Left cardiac atrium (tissue), 4 donors: Measurements from ENCODE around the gene TSPO2. TPM values are rescaled to one million over a fixed set of nuclear protein-coding genes. Genes with fewer than 3 reads are reported as not detected.

Experiments used
- ATAC-seq, 2 donors: fragments of 200-7000 bp; cut with Tn5 transposase; one replicate each; pipeline ENCODE4 v1.9.1; 2020; ENCODE audit warnings: mild to moderate bottlenecking in 2 of 2, moderate library complexity in 2 of 2
- DNase-seq: peaks from one replicate; pipeline ENCODE4 v3.0.0-alpha.2; 2020
- intact Hi-C, 2 donors: fragments of 100-400 bp; cut with DNase I; formaldehyde crosslinking; loops; one replicate each; pipeline versions ENCODE4 v1.14.1 to v1.15.1; 2022 to 2023
- total RNA-seq, 2 donors: library from RNA; stranded (reverse); fragmentation: NEBNext Ultra II Directional; extraction: Animal tissue kit (Norgen Biotek cat#: 25700); gene quantifications; one replicate each; pipeline ENCODE4 v1.2.1, GENCODE V29; 2021
- donor health status: DM: no; HTN: yes; CAD: no.
- donor health status: DM: no; HTN: yes; CAD: no; lungs with severe emphysema.
- donor health status: DM: yes; HTN: yes; CAD: no.
- donor health status: Dilated cardiomyopathy.

The TSPO2 gene
- total RNA-seq, 2 donors from 2014 or later, result not detected

DNA sequence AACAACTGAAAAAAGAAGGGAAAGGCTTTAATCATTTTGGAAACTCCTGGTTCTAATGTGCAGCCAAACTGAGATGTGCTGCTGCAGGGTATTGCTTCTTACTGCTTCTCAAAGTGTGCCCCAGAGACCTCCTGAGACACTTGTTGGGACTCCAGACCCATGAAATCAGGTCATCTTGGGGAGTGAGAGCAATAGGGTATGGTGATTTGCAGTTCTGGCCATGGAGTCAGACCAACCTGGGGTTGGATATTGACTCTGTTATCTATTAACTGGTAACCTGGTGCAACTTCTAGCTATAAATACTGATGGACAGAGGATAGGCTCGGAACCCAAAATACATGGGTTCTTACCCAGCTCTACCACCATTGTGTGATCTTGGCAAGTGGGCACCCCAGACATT is 3.8 kb downstream of the TSPO2 start:
- ATAC-seq (no peak), DNase-seq (no peak)
- intact Hi-C loops, result no loop called here

DNA sequence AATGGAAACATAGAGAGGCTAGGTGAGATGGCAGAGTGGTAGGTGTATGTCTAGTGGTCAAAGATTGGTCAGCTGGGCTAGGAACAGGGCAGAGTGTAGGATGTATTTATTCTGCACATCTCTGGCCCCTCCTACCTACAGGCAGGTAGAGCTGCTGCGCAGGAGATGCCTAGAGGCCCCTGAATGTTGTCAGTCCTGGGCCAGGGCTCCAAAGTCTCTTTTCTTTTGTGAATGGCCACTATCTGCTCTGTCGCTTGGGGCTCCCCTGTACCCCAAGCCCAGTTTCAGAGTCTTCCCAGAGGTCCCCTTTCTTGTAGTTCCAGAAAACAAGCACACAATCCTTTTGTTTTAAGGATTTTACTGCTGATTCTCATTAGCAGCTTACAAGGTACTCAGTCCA is 5.0 kb downstream of the TSPO2 start:
- intact Hi-C loops, result no loop called here
- DNase-seq, result no peak
- no peak for ATAC-seq

DNA sequence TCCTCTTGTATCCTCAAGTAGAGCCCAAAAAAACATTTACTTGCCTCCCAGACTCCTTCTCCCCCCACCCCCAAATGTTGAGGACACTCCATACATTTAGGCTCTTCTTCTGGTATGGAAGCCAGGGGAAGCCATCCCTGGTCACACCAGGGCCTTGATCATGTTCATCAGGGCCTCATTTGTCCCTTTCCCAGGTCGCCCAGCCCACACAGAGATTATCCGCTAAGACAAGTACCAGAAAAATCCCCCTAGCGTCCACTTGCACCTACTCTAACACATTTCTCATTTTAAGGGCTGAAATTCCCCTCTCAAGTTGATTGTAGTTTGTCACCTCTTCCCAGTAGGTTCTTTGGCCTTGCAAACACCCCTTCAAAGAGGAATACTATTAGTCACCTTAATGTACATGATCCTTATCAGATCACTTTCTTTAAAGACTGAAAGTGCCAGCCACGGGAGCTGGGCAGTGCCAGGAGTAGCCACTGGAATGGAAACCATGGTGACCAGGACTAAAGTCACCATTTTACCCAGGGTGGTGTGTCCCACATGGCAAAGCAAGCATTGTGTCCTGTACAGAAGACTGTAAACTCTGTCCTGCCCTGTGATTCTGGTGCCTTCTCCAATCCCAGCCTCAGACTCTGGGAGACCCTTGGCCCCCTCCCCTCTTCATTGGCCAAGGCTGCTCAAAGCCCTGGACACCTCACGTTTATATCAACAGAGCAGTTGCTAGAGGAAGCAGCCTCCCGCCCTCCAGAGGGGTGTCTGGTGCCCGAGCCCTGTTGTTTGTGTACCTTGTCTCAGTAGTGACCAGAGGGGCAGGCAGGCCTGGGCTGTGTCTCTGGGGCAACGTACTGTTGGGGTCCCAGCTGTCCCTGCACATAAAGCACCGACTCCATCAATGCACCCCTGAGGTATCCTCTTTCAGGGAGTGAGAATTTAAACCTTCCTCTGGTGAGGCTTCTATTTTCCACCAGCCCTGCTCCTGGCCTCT is 5.8 kb downstream of the TSPO2 start:
- no peak for ATAC-seq
- DNase-seq, result no peak
- intact Hi-C loops, result no loop called here

DNA sequence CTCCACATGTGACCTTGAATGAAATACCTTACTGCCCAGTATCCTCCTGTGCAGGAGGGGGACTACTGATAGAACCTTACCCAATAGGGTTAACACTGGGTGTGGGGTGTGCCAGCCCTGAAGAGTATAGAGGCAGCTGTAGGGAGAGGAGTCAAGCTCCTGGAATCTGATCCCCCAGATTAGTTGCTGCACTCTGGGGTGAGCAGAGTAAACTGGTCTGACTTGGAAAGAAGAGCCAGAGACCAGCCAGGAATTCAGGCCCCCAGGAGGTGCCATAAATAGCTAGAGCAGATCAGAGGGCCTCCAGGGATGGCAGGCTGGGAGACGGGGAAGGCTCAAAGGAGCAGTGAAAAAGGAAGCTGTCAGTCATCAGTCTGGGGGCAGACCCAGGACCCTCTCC is 7.3 kb downstream of the TSPO2 start:
- ATAC-seq, result peak in 1 of 2 donors; percentile 36
- DNase-seq, result no peak
- intact Hi-C loops, result no loop called here

DNA sequence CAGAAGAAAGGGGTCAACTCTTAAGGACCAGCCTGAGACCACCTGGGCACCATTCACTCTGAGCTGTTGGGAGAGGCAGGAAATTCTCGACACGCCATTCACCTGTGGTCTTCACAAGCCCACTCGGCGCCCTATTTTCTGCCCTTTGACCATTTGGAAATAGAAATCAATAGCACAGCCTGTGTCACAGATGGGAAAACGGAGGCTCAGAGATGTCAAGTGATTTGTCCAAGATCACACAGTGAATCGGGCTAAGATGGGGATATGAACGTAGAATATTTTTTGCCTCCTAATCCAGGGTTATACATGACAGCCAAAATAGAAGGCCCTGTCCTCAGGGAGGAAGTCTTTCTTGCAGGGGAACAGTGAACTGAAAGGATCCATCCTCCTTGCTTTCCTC is 7.7 kb downstream of the TSPO2 start:
- DNase-seq (no peak), ATAC-seq (no peak)
- intact Hi-C loops, result no loop called here

DNA sequence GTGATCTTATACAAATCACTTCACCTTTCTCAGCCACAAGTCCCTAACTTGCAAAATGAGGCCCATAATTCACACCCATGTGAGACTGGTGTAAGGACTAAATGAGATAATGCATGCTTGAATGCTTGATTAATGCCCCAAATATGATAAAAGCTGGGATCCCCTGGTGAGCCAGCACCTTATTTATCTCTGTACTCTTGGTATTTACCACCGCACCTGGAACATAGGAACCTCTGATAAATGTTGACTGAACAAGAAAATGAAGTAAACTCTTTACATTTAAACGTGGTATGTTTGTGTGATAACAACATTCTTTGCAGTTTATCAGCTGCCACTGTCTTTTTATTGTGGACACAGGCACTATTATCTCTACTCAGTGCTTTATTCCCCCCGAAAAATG is 8.3 kb downstream of the TSPO2 start:
- ATAC-seq (no peak), DNase-seq (no peak)
- intact Hi-C loops, result no loop called here

DNA sequence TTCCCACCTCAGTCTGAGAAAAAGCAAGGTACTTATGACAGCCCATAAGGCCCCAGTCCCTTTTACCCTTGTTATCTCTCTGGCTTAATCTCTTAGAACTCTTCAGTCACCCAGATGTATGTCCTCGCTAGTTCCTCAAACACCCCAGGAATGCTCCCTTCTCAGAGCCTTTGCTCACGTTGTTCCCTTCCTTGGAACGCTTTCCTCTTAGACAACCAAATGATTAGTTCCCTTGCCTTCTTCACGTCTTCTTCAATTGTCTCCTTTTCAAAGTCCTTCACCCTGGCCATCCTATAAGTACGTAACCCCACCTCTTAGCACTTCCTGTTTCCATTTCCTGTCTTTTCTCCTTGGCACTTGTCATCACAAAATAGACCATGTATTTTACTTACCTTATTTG is 9.6 kb downstream of the TSPO2 start:
- DNase-seq (no peak), ATAC-seq (no peak)
- intact Hi-C loops, result no loop called here

DNA sequence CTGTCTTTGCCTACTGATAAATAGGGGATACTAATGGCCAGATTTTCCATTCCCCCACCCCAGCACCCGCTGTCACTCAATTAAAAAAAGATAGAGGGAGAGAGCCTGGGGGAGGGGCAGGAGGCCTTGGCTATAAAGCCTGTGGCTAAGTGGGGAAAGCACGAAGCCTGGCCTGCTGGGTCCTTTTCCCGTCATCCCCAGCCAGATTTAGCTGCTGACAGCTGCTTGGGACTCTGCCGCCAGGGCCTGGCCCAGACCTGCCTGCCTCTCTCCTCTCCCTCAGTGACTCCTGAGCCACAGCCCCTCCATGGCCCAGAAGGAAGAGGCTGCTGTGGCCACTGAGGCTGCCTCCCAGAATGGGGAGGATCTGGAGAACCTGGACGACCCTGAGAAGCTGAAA is 10.8 kb downstream of the TSPO2 start, which contains the start of gene APOBEC2:
APOBEC2 (plus strand) TSS at position 162 of the 400 bp plus-strand sequence; CDS start at position 308, 146 bp downstream.
- intact Hi-C loops, result no loop called here
- ATAC-seq (peak; percentile 88 to 92), DNase-seq (peak; percentile 77)

DNA sequence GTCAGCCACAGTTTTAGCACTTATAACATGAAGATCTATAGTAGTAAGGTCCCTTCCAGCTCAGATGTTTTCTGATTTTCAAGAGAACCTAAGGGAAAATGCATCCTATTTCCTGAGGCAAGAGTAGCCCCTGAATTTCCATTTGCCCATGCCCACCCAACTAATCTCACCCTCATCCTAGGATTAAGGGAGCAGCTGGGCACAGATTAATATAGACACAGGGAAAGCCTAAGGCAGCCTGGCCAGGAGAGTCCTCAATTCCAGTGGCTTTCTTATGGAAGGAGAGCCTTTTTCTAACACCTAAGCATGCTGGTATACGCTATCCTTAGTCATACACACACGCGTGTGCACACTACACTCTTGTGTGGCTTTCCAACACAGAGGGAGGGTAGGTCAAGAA is 12.2 kb downstream of the TSPO2 start:
- ATAC-seq (no peak), DNase-seq (no peak)
- intact Hi-C loops, result no loop called here

DNA sequence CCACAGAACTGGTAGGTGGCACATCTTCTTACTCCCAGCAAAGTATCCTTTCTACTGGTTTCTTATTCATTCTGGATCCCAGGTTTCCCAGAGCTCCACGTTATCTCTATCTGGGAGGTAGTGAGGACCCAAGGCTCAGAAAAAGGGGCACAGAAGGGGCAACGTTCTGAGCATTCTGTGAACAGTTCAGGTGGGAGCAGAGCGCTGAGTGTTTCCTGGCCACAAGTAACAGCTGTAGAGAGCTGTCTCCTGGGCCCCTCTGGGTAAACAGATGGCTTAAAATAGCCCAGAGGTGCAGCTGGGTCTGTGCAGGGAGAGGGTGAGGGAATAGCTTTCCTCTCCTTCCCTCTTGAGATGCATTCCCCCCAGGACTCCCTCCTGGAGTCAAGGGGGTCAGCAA is 12.9 kb downstream of the TSPO2 start:
- intact Hi-C loops, result no loop called here
- DNase-seq (no peak), ATAC-seq (peak; percentile 66)

DNA sequence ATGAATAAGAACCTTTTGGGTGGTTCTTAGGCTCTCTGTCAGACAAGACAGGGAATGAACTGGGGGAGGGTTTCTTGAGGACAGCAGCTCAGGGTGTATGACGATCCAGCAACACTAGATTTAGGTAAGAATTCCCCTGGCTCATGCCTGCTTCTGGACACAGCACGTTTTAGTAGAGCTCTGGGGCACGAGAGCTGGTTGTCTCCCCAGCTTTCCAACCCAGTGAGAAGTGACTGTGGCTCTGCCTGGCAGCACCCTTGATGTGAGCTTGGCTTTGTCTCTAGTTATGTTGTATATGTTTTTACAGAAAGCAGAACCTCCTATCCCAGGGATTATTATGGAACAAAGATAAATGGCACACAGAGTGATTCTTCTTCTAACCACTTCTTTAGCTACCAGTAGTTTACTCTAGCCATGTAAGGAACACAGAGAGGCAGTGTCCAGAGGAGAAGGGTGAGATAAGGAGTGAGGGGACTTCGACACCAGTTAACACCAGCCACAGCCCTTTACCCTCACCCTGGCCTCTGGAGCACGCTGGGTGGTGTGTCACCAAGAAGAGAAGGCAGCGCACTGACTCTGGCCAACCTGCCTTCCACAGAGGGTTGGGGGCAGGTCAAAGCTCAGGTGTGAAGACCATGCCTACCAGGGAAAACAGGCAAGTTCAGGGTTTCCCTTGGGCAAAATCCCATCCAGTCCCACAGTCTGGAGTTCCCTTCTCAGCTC is 14.7 kb downstream of the TSPO2 start:
- intact Hi-C loops, result no loop called here
- no peak for DNase-seq
- ATAC-seq, result peak in 1 of 2 donors; percentile 9

DNA sequence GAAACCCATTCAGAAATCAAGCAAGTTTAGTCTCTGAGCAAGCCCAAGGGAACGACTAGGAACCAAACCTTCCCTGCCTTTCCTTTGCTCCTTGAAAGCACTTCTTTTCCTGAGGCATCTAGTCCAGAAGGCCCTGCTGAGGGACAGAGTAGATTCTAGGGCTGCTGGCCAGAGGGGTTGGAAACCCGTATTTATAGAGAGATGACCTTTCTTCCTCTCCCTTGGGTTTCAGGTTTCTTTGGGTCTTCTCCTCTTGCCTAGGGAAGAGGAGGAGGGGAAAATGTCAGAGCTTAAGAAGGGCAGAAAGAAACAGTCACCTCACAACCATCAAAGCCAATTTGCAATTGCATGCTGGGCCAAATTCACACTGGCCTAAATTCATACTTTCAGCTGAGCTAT is 16.5 kb downstream of the TSPO2 start:
- no peak for ATAC-seq

DNA sequence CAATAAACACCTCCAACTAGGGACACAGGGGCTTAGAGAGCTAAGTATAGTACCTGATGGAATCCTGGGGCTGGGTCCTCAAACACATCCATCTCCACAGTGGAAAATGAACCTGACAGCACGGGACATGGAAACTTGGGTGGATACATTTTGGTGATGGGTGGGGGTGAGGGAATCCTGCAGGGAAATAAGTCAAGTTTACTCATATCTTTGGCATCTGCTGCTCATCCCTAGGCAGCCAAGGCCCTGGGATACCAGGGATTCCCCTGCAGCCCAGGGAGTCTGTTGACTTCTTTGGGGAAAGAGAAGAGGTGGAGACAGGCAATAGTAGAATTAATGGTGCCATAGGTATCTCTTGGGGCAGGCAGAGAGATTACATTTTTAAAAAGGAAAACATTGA is 17.3 kb downstream of the TSPO2 start:
- ATAC-seq, result no peak
- no peak for DNase-seq
- intact Hi-C loops, result no loop called here

More for the DNA sequence above, 16.5 kb downstream of the TSPO2 start:
- intact Hi-C loops, result no loop called here
- DNase-seq, result no peak

DNA sequence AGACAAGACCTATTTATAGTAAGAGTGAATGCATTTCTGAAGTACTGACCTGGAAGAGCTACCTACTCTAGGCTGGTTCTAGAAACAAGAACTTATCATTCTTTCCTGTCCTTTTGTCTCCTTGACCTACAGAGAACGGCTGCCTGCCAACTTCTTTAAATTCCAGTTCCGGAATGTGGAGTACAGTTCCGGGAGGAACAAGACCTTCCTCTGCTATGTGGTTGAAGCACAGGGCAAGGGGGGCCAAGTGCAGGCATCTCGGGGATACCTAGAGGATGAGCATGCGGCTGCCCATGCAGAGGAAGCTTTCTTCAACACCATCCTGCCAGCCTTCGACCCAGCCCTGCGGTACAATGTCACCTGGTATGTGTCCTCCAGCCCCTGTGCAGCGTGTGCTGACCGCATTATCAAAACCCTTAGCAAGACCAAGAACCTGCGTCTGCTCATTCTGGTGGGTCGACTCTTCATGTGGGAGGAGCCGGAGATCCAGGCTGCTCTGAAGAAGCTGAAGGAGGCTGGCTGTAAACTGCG is 19.0 kb downstream of the TSPO2 start:
- no peak for DNase-seq
- no peak for ATAC-seq
- intact Hi-C loops, result no loop called here

DNA sequence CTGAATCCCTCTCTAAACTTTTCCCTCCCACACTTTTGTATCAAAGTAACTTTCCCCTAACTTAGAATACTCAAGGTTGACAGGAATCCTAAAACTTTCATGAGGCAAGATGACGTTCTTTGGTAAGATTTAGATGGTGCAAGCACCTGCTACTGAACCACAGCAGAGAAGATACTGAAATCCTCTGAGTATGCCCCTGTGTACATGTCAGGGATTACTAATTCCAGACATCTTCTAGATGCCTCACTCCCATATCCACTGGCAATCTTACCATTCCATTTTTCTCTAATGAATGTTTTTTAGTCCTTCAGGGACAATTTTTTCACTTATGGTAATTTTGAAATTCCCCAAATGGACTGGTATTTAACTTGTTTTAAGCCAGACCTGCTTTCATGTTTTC is 19.8 kb downstream of the TSPO2 start:
- intact Hi-C loops, result no loop called here
- DNase-seq (no peak), ATAC-seq (no peak)

DNA sequence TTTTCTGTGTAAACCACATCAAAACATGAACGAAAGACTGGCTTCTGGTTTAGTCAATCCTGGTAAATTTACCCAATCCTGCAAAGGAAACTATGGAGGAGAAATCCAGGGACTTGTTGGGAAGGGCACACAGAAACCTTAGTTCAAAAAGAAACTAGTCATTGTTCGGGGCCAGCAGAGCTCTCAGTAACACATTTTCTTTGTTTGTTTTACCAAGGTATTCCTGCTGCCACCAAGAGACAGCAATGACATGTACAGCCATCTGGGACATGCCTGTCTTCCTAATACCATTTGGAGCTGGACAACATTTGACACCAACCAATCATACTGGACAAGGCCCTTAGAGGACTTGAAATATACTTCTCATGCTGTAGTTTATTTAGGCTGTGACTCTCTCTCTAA is 21.6 kb downstream of the TSPO2 start:
- intact Hi-C loops, result no loop called here
- ATAC-seq (peak; percentile 23 to 29), DNase-seq (no peak)

DNA sequence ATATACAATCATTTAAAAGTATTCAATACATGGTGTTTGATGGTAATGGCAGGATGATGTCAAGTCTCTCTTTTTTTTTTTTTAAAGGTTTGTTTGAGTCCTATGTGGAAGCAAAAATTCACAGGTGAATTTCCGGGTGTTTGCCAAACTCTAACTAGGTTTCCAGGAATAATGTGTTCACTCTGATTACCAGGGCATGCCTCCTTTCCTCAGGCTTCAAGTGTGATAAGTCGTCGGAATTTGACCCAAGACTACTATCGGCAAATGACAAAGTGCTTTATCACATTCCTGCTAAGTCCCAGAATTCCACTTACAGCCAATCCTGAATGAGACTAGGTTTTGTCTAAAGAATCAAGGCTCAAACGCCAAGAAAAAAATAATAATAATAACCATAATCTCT is 22.6 kb downstream of the TSPO2 start:
- DNase-seq (no peak), ATAC-seq (no peak)
- intact Hi-C loops, result no loop called here

DNA sequence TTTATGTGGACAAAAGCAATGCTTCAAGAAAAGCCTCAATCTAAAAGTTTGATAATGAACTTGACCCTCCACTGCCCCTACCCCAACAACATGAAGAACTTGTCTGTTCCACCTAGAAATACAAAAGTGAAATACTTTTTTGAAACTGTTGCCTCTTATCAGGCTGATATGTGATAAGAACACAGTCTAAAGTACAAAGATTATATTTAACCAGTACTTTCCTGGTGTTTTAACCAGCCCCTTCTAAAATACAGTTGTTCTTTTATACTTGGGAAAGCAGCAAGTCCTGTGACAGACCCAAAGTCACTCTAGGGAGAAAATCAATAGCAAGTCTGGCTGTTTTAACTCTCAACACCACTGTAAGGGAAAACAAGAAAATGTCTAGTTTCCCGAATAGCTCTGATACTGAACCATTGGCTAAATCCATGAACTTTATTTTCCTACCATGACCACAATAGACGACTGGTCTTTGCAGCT is 23.3 kb downstream of the TSPO2 start:
- intact Hi-C loops, result loop anchor here (2.0 kb wide), 2 partner anchors 33 to 171 kb away; no protein-coding TSS in a partner anchor
- no peak for ATAC-seq
- no peak for DNase-seq

DNA sequence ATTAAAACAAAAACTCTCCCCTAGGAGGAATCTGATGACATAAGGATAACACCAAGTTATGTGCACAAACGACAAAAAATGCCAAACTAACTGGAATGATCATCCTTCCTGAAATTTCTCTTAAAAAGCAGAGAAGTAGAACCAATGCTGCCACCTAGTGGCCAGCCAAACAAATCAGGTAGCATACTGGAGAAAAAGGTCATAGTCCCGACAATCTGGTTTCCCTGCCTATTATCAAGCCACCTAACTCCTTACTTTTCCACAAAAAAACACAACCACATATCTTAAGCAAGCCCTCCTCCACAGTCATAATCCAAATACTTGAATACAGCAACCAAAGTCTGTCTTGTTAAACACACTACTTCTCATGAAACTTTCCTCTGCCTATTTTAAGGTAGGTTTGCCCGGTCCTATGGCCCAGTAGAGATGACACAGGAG is 24.6 kb downstream of the TSPO2 start:
- intact Hi-C loops, result loop anchor here (2.0 kb wide), 2 partner anchors 34 to 172 kb away; no protein-coding TSS in a partner anchor
- ATAC-seq, result no peak
- peak; percentile 80 for DNase-seq

DNA sequence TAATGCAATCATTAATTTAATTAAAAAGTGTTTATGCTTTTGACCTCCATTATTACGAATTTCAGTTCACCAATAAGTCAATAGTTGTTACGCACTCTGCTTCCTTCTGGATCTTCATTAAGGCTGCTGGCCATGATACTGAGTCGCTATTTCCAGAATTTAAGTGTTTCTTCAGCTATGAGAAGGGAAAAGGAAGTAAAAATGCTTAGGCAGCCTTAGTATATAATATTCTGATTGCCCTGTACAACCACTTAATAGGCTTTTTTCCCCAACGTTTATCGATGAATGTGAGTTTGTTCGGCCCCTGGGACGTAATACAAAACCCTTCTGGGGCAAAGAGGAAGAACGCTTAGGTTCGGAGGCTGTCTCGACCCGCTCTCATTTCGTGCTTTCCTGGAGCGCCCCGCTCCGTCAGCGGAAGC is 29.2 kb downstream of the TSPO2 start:
- intact Hi-C loops, result no loop called here

More for the DNA sequence above, 29.2 kb downstream of the TSPO2 start:
- DNase-seq (no peak), ATAC-seq (no peak)
